ENCODE data around the gene OSGEP. TPM values are rescaled to one million over a fixed set of nuclear protein-coding genes. Genes with fewer than 3 reads are reported as not detected.

OSGEP gene
- total and polyA plus RNA-seq, 2 of the 13 experiments (the other 11 are each of a cell fraction or from before 2014, with no cell fraction given) = 39.7 to 41.1 TPM

- no peak for TF ChIP-seq TEF (CRISPR knock-in tag; IDR thresholded peaks at IDR 0.05)
- TF ChIP-seq ZFP62 (CRISPR knock-in tag; IDR thresholded peaks at IDR 0.05) = no peak
- no peak; the same call in 1 of the 2 replicates for TF ChIP-seq TEAD2 (CRISPR knock-in tag; IDR thresholded peaks at IDR 0.05)
- TF ChIP-seq NFYB (CRISPR knock-in tag; IDR thresholded peaks at IDR 0.05) = peak; percentile 96
- TF ChIP-seq ZNF253 (CRISPR knock-in tag; IDR thresholded peaks at IDR 0.05; ENCODE audit: borderline replicate concordance) = peak; percentile 63; the same call in 1 of the 2 replicates
- TF ChIP-seq ZUFSP (CRISPR knock-in tag; IDR thresholded peaks at IDR 0.05; ENCODE audit: borderline replicate concordance) = no peak
- TF ChIP-seq ZNF20 (CRISPR knock-in tag; IDR thresholded peaks at IDR 0.05) = no peak
- TF ChIP-seq TMF1 (CRISPR knock-in tag; IDR thresholded peaks at IDR 0.05; ENCODE audit: low read depth) = no peak
- TF ChIP-seq SP1 (IDR thresholded peaks at IDR 0.05) = no peak
- TF ChIP-seq SP1 (CRISPR knock-in tag; IDR thresholded peaks at IDR 0.05) = peak; percentile 81
- peak; percentile 91; the same call in 1 of the 2 replicates for TF ChIP-seq ZNF766 (CRISPR knock-in tag; IDR thresholded peaks at IDR 0.05; ENCODE audit: borderline replicate concordance)
- peak; percentile 100 for TF ChIP-seq MAX (IDR thresholded peaks at IDR 0.05)
- TF ChIP-seq RERE (CRISPR knock-in tag; IDR thresholded peaks at IDR 0.05; ENCODE audit: low read depth) = no peak
- peak; percentile 94; the same call in 1 of the 2 replicates for TF ChIP-seq CSRNP1 (CRISPR knock-in tag; IDR thresholded peaks at IDR 0.05)
- TF ChIP-seq ZNF639 (CRISPR knock-in tag; conservative IDR thresholded peaks at IDR 0.05) = 0 out of 2 replicates have a peak, but pooled peaks have one; percentile 55
- TF ChIP-seq HNF4G (IDR thresholded peaks at IDR 0.05; ENCODE audit: borderline replicate concordance, low read depth, low read length) = peak; percentile 8; the same call in 1 of the 2 replicates
- TF ChIP-seq HNF4G (CRISPR knock-in tag; IDR thresholded peaks at IDR 0.05; ENCODE audit: borderline replicate concordance, low read depth) = no peak
These were observed 6.9 kb upstream of the OSGEP start, which contains the start of gene PIP4P1 (continued) for GRCh38 chr14:20461225-20462141.
